ENCODE measurements around the gene GRM5. TPM values are rescaled to one million over a fixed set of nuclear protein-coding genes. Genes with fewer than 3 reads are reported as not detected.
A peak's percentile ranks its signal among the peaks of the same experiment; 100 is the strongest.

GRM5 gene
- total RNA-seq, 1 donor from 2014 or later, result not detected

DNA sequence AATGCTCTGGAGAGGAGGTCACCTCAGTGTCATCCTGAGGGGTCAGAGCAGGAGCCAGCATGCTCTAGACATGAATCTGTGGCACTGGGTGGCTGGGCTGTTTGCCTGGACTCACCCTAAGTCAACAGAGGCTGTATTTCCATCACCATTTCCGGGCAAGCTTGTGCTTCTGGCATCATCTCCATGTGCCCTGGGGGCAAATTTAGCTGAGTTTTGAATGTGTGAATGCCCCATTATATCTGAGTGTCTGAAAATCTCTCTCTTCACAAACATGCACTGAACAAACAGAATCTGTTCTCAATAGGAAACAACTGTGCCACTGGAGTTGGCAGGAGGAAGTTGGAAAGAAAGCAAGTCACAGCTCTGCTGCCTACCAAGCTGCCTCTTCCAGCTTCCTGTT is 356.2 kb downstream of the GRM5 start:
- Mint-ChIP-seq H3K27me3 (ENCODE audit: unreplicated experiment) (no peaks in the 10 kb centered on the region), H3K9me3 (ENCODE audit: unreplicated experiment) (no peaks in the 10 kb centered on the region), H3K4me3 (ENCODE audit: unreplicated experiment) (no peak overlapping the region), H3K27ac (ENCODE audit: unreplicated experiment) (no peak overlapping the region), H3K36me3 (ENCODE audit: unreplicated experiment) (no peaks in the 10 kb centered on the region), H3K4me1 (ENCODE audit: low read depth, unreplicated experiment) (no peaks in the 10 kb centered on the region)
- DNase-seq, result peak; percentile 9
- TF ChIP-seq, protein P1, sequence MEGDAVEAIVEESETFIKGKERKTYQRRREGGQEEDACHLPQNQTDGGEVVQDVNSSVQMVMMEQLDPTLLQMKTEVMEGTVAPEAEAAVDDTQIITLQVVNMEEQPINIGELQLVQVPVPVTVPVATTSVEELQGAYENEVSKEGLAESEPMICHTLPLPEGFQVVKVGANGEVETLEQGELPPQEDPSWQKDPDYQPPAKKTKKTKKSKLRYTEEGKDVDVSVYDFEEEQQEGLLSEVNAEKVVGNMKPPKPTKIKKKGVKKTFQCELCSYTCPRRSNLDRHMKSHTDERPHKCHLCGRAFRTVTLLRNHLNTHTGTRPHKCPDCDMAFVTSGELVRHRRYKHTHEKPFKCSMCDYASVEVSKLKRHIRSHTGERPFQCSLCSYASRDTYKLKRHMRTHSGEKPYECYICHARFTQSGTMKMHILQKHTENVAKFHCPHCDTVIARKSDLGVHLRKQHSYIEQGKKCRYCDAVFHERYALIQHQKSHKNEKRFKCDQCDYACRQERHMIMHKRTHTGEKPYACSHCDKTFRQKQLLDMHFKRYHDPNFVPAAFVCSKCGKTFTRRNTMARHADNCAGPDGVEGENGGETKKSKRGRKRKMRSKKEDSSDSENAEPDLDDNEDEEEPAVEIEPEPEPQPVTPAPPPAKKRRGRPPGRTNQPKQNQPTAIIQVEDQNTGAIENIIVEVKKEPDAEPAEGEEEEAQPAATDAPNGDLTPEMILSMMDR (IDR thresholded peaks at IDR 0.05; ENCODE audit: partially characterized antibody, unreplicated experiment), result no peak

DNA sequence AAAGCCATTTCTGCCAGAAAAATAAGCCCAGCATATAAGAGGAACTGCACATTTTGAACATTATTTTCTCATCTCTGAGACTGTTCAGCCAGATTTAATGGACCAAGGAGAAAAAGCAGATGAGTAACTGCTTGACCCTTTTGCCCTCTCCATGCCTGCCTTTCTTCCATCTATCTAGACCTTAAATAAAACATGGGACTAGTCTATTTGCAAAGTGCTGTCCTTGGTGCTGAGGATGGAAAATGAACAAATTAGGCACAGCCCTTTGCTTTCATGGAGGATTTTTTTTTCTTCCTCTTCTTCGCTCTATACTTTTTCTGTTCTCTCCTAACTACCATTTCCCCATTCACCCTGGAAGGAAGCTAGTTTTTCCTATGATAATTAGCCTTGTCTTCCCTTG is 361.3 kb downstream of the GRM5 start:
- Mint-ChIP-seq H3K27ac (ENCODE audit: unreplicated experiment) (no peak overlapping the region), H3K9me3 (ENCODE audit: unreplicated experiment) (no peaks in the 10 kb centered on the region), H3K27me3 (ENCODE audit: unreplicated experiment) (no peaks in the 10 kb centered on the region), H3K4me3 (ENCODE audit: unreplicated experiment) (no peak overlapping the region), H3K4me1 (ENCODE audit: low read depth, unreplicated experiment) (no peaks in the 10 kb centered on the region), H3K36me3 (ENCODE audit: unreplicated experiment) (no peaks in the 10 kb centered on the region)
- DNase-seq, result no peak
- TF ChIP-seq, protein P1 (IDR thresholded peaks at IDR 0.05; ENCODE audit: partially characterized antibody, unreplicated experiment), result no peak

DNA sequence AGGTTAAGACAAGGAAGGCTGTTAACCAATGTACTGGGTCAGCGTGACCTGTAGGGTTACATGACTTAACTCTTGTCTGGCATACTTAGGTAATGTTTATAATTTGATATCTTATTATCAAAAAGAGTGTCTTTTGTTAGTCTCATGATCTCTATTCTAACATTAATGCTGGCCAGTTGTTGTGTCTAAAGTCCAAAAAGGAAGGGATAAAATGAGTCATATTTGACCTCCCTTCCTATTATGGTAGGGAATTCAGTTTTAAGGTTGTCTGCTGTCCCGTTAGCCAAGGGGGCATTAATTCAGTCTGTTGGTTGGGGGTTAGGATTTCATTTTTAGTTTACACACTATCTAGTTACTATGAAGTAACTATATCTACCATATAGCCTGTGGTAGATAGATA is 364.0 kb downstream of the GRM5 start:
- TF ChIP-seq, protein P1 (IDR thresholded peaks at IDR 0.05; ENCODE audit: partially characterized antibody, unreplicated experiment), result no peak
- Mint-ChIP-seq H3K4me3 (ENCODE audit: unreplicated experiment) (no peak overlapping the region), H3K27ac (ENCODE audit: unreplicated experiment) (no peak overlapping the region), H3K4me1 (ENCODE audit: low read depth, unreplicated experiment) (peaks cover 4% of the 10 kb centered on the region), H3K27me3 (ENCODE audit: unreplicated experiment) (no peaks in the 10 kb centered on the region), H3K9me3 (ENCODE audit: unreplicated experiment) (no peaks in the 10 kb centered on the region), H3K36me3 (ENCODE audit: unreplicated experiment) (no peaks in the 10 kb centered on the region)
- no peak for DNase-seq

DNA sequence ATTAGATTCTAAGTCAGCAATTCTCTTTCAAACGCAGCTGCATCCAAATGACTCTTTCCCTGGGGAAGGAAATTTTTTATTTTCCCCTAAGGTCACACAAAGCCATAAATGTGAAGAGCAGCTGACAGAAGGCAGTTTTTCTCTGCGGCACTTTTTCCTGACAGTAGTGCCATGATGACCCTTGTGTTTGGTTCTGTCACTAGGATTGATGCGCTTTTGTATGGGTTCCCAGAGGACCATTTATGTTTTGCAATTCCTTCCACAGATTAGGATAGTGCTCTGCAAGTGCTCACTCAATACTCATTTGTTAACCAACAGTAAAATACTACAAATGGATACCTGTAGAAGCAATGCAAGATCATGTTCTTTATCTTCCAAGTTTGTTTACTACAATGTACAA is 368.6 kb downstream of the GRM5 start:
- TF ChIP-seq, protein P1 (IDR thresholded peaks at IDR 0.05; ENCODE audit: partially characterized antibody, unreplicated experiment), result no peak
- peaks cover 10% of the 10 kb centered on the region for H3K4me1 Mint-ChIP-seq (ENCODE audit: low read depth, unreplicated experiment)
- H3K27ac Mint-ChIP-seq (ENCODE audit: unreplicated experiment), result no peak overlapping the region
- H3K27me3 Mint-ChIP-seq (ENCODE audit: unreplicated experiment), result no peaks in the 10 kb centered on the region
- no peaks in the 10 kb centered on the region for H3K36me3 Mint-ChIP-seq (ENCODE audit: unreplicated experiment)
- no peak overlapping the region for H3K4me3 Mint-ChIP-seq (ENCODE audit: unreplicated experiment)
- no peaks in the 10 kb centered on the region for H3K9me3 Mint-ChIP-seq (ENCODE audit: unreplicated experiment)
- no peak for DNase-seq

DNA sequence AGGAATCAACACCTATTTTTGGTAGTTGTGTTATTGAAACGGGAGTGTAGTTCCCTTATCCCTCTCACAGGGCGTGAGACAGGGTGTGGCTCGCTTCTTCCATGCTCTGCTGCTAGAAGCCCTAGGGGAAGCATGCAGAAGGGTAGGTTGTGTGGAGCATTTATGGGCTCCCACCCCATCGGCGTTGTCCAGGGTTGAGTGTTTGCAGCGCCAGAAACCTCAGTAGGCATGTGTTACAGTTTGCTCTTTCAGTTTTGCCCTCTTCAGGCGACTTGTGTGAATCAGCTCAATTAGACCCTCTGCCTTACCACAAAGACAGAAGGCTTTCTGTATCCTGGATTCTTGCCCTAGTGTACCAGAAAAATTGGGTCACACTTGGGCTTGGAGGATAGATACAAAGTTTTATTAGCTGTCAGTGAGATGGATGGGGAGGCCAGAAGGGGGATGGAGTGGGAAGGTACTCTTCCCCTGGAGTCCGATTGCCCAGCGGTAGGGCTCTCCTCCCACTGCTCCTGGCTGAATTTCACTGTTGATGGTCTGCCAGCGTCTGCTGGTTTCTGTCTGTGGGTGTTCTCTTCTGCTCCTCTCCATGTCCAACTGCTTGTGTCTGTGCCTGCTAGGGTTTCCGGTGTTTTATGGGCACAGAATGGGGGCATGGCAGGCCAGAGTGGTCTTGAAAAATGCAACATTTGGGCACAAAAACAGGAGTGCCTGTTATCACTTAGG is 369.9 kb downstream of the GRM5 start:
- peaks cover 10% of the 10 kb centered on the region for H3K4me1 Mint-ChIP-seq (ENCODE audit: low read depth, unreplicated experiment)
- H3K4me3 Mint-ChIP-seq (ENCODE audit: unreplicated experiment), result no peak overlapping the region
- H3K36me3 Mint-ChIP-seq (ENCODE audit: unreplicated experiment), result no peaks in the 10 kb centered on the region
- no peak overlapping the region for H3K27ac Mint-ChIP-seq (ENCODE audit: unreplicated experiment)
- TF ChIP-seq, protein P1 (IDR thresholded peaks at IDR 0.05; ENCODE audit: partially characterized antibody, unreplicated experiment), result no peak
- H3K27me3 Mint-ChIP-seq (ENCODE audit: unreplicated experiment), result no peaks in the 10 kb centered on the region
- no peaks in the 10 kb centered on the region for H3K9me3 Mint-ChIP-seq (ENCODE audit: unreplicated experiment)
- DNase-seq, result peak; percentile 13

Data from glutamatergic neuron (in vitro differentiated cells).